T-helper 1 cell treated with Interleukin-12 subunit alpha and Interleukin-12 subunit beta and Interleukin-4 antibody, amounts not matched to agents 30 μg/mL and 1 μg/mL, for 36 hours (primary cell): ENCODE results near the gene DHRS4L2.
A peak's percentile ranks its signal among the peaks of the same experiment; 100 is the strongest.
"Not testable (repeated sequence)": the region's sequence is repeated elsewhere in the genome, so short reads cannot be mapped to it uniquely, and the experiment has no call there.

Experiments
- H3K27ac Mint-ChIP-seq: one replicate; pipeline ENCODE4 v1.8.0; 2021; ENCODE audit warnings: mild to moderate bottlenecking, mixed read lengths
- H3K27me3 Mint-ChIP-seq: one replicate; pipeline ENCODE4 v1.8.0; 2021; ENCODE audit warnings: low read depth, mixed read lengths
- H3K36me3 Mint-ChIP-seq: one replicate; pipeline ENCODE4 v1.8.0; 2021; ENCODE audit warnings: low read depth, mixed read lengths
- H3K4me1 Mint-ChIP-seq: one replicate; pipeline ENCODE4 v1.8.0; 2021; ENCODE audit warnings: low read depth, mixed read lengths
- H3K4me3 Mint-ChIP-seq: one replicate; pipeline ENCODE4 v1.8.0; 2021; ENCODE audit warnings: mild to moderate bottlenecking, moderate library complexity, mixed read lengths
- H3K9me3 Mint-ChIP-seq: one replicate; pipeline ENCODE4 v1.8.0; 2021; ENCODE audit warnings: mixed read lengths

Gene DHRS4L2

GRCh38 chr14:23988607-23989363, at the start of gene DHRS4L2:
Gene DHRS4L2, plus strand, starts transcription at chr14:23988929. Its CDS starts 19 bp downstream, at chr14:23988948.
- not testable (repeated sequence) for H3K27me3 Mint-ChIP-seq, H3K36me3 Mint-ChIP-seq, H3K9me3 Mint-ChIP-seq
- H3K4me3 Mint-ChIP-seq = peak within 1 kb of the TSS; percentile 74
- H3K4me1 Mint-ChIP-seq = peaks cover 24% of the 10 kb centered on the region
- peak within 1 kb of the TSS; percentile 79 for H3K27ac Mint-ChIP-seq

GRCh38 chr14:23939607-23940326, 49.0 kb upstream of the DHRS4L2 start:
- H3K36me3 Mint-ChIP-seq = no peaks in the 10 kb centered on the region
- H3K9me3 Mint-ChIP-seq = no peaks in the 10 kb centered on the region
- no peaks in the 10 kb centered on the region for H3K27me3 Mint-ChIP-seq
- no peaks in the 10 kb centered on the region for H3K4me1 Mint-ChIP-seq
- H3K27ac Mint-ChIP-seq = no peak overlapping the region
- no peak overlapping the region for H3K4me3 Mint-ChIP-seq

- Mint-ChIP-seq H3K4me1 (no peaks in the 10 kb centered on the region), H3K36me3 (no peaks in the 10 kb centered on the region), H3K27ac (no peak overlapping the region), H3K4me3 (no peak overlapping the region), H3K9me3 (no peaks in the 10 kb centered on the region), H3K27me3 (no peaks in the 10 kb centered on the region)
Observed at GRCh38 chr14:23941230-23941629, 47.5 kb upstream of the DHRS4L2 start.

GRCh38 chr14:23941669-23942068, 47.1 kb upstream of the DHRS4L2 start:
- H3K27ac Mint-ChIP-seq = no peak overlapping the region
- H3K27me3 Mint-ChIP-seq = no peaks in the 10 kb centered on the region

GRCh38 chr14:23942587-23942986, 46.1 kb upstream of the DHRS4L2 start:
- Mint-ChIP-seq H3K36me3 (no peaks in the 10 kb centered on the region), H3K27me3 (no peaks in the 10 kb centered on the region), H3K9me3 (no peaks in the 10 kb centered on the region), H3K27ac (no peak overlapping the region), H3K4me1 (no peaks in the 10 kb centered on the region), H3K4me3 (no peak overlapping the region)

More at GRCh38 chr14:23941669-23942068, 47.1 kb upstream of the DHRS4L2 start:
- Mint-ChIP-seq H3K4me3 (no peak overlapping the region), H3K9me3 (no peaks in the 10 kb centered on the region), H3K36me3 (no peaks in the 10 kb centered on the region), H3K4me1 (no peaks in the 10 kb centered on the region)

GRCh38 chr14:23949069-23949468, 39.7 kb upstream of the DHRS4L2 start:
- not testable (repeated sequence) for H3K27ac Mint-ChIP-seq, H3K4me3 Mint-ChIP-seq, H3K9me3 Mint-ChIP-seq, H3K27me3 Mint-ChIP-seq, H3K36me3 Mint-ChIP-seq
- H3K4me1 Mint-ChIP-seq = peaks cover 14% of the 10 kb centered on the region

- Mint-ChIP-seq H3K27me3 (peaks cover 3% of the 10 kb centered on the region), H3K4me3 (no peak overlapping the region), H3K9me3 (peaks cover 8% of the 10 kb centered on the region), H3K4me1 (peaks cover 21% of the 10 kb centered on the region), H3K36me3 (peaks cover under 1% of the 10 kb centered on the region), H3K27ac (no peak overlapping the region)
Observed at GRCh38 chr14:23950411-23951135, 38.2 kb upstream of the DHRS4L2 start.

GRCh38 chr14:23951136-23951466, 37.6 kb upstream of the DHRS4L2 start:
- H3K9me3 Mint-ChIP-seq, H3K27me3 Mint-ChIP-seq, H3K27ac Mint-ChIP-seq, H3K4me3 Mint-ChIP-seq, H3K36me3 Mint-ChIP-seq: not testable (repeated sequence)
- peaks cover 21% of the 10 kb centered on the region for H3K4me1 Mint-ChIP-seq

- Mint-ChIP-seq H3K36me3 (peaks cover 7% of the 10 kb centered on the region), H3K4me1 (peaks cover 21% of the 10 kb centered on the region), H3K27me3 (peaks cover 3% of the 10 kb centered on the region), H3K27ac (no peak overlapping the region), H3K9me3 (peaks cover 8% of the 10 kb centered on the region), H3K4me3 (no peak overlapping the region)
Observed at GRCh38 chr14:23951590-23952201, 37.0 kb upstream of the DHRS4L2 start.

GRCh38 chr14:23953116-23953463, 35.6 kb upstream of the DHRS4L2 start:
- not testable (repeated sequence) for H3K36me3 Mint-ChIP-seq, H3K9me3 Mint-ChIP-seq, H3K27me3 Mint-ChIP-seq
- Mint-ChIP-seq H3K27ac (peak overlapping the region; percentile 63), H3K4me3 (peak overlapping the region; percentile 95), H3K4me1 (peaks cover 21% of the 10 kb centered on the region)

GRCh38 chr14:23953464-23954278, 35.1 kb upstream of the DHRS4L2 start, which contains the start of gene DHRS4:
Gene DHRS4, plus strand, starts transcription at chr14:23953770. Its CDS starts 19 bp downstream, at chr14:23953789.
- Mint-ChIP-seq H3K9me3 (peaks cover 8% of the 10 kb centered on the region), H3K36me3 (peaks cover 7% of the 10 kb centered on the region), H3K4me1 (peaks cover 21% of the 10 kb centered on the region), H3K27me3 (peaks cover 1% of the 10 kb centered on the region), H3K27ac (peak within 1 kb of the TSS; percentile 86), H3K4me3 (peak within 1 kb of the TSS; percentile 95)

GRCh38 chr14:23954279-23954614, 34.5 kb upstream of the DHRS4L2 start:
- H3K9me3 Mint-ChIP-seq, H3K36me3 Mint-ChIP-seq, H3K27me3 Mint-ChIP-seq: not testable (repeated sequence)
- Mint-ChIP-seq H3K4me1 (peaks cover 21% of the 10 kb centered on the region), H3K27ac (peak overlapping the region; percentile 86), H3K4me3 (peak overlapping the region; percentile 95)

GRCh38 chr14:23954965-23955364, 33.8 kb upstream of the DHRS4L2 start:
- H3K4me1 Mint-ChIP-seq = peaks cover 21% of the 10 kb centered on the region
- not testable (repeated sequence) for H3K36me3 Mint-ChIP-seq, H3K9me3 Mint-ChIP-seq, H3K27ac Mint-ChIP-seq, H3K4me3 Mint-ChIP-seq, H3K27me3 Mint-ChIP-seq

- not testable (repeated sequence) for H3K27me3 Mint-ChIP-seq, H3K36me3 Mint-ChIP-seq, H3K4me3 Mint-ChIP-seq, H3K9me3 Mint-ChIP-seq, H3K27ac Mint-ChIP-seq
- H3K4me1 Mint-ChIP-seq = peaks cover 21% of the 10 kb centered on the region
Observed at GRCh38 chr14:23955811-23956210, 32.9 kb upstream of the DHRS4L2 start.
